ENCODE data around the gene NBAS. TPM values are rescaled to one million over a fixed set of nuclear protein-coding genes. Genes with fewer than 3 reads are reported as not detected.

NBAS gene
- total RNA-seq, 2 experiments from 2014 or later = 24.3 to 25.5 TPM

DNA sequence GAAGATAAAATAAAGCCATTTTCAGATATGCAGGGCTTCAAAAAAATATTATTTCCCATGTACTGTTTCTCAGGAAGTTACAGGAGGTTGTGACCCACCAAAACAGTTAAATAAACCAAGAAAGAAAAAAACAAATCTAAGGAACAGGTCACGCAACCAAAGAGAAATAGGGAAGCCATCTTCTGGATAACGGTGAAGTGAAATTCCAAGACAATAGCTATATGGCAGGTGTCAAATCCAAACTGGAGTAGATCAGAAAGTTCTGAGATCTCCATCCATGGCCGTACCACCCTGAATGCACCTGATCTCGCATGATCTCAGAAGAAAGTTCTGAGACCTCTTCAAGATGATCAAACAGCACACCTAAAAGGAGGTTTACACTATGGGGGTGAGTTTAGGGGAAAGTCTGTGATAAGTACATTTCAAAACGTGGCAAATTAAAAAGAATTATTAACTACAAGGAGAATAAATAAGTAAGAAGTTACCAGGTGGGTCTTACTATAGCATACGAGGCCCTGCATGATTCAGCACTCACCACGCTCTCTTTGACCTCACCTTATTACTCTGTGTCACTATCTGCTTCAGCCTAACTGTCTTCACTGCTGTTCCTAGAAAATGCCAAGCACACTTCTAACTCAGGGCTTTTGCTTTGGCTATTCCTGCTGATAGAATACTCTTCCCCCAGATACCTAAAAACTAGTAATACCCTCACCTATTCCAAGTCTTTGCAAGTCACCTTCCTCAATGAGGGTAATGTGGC lies 29.9 kb downstream of the NBAS start:
- H3K4me1 ChIP-seq (ENCODE audit: insufficient read depth, low read length) = no peaks in the 10 kb centered on the region
- DNase-seq (no peak), ATAC-seq (ENCODE audit: poor library complexity) (no peak)
- no peak overlapping the region for H3K27ac ChIP-seq (ENCODE audit: low read depth in 1 of 2, low read length in 2 of 2)
- Mint-ChIP-seq H3K4me1 (ENCODE audit: low read depth) (no peaks in the 10 kb centered on the region), H3K9me3 (no peaks in the 10 kb centered on the region), H3K27me3 (no peaks in the 10 kb centered on the region), H3K4me3 (no peak overlapping the region), H3K27ac (no peak overlapping the region), H3K36me3 (ENCODE audit: low read depth) (peaks cover 77% of the 10 kb centered on the region)
- no peaks in the 10 kb centered on the region for H3K9me3 ChIP-seq (ENCODE audit: control insufficient read depth in 1 of 2, insufficient read depth in 1 of 2, low read length in 2 of 2)
- TF ChIP-seq, protein P1, sequence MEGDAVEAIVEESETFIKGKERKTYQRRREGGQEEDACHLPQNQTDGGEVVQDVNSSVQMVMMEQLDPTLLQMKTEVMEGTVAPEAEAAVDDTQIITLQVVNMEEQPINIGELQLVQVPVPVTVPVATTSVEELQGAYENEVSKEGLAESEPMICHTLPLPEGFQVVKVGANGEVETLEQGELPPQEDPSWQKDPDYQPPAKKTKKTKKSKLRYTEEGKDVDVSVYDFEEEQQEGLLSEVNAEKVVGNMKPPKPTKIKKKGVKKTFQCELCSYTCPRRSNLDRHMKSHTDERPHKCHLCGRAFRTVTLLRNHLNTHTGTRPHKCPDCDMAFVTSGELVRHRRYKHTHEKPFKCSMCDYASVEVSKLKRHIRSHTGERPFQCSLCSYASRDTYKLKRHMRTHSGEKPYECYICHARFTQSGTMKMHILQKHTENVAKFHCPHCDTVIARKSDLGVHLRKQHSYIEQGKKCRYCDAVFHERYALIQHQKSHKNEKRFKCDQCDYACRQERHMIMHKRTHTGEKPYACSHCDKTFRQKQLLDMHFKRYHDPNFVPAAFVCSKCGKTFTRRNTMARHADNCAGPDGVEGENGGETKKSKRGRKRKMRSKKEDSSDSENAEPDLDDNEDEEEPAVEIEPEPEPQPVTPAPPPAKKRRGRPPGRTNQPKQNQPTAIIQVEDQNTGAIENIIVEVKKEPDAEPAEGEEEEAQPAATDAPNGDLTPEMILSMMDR (IDR thresholded peaks at IDR 0.05) = no peak
- intact Hi-C loops (cut with DNase I, micrococcal nuclease) = no loop called here
- ChIA-PET CTCF (no interaction called here), POLR2A (no interaction called here)
- H3K4me3 ChIP-seq (ENCODE audit: low read length) = no peak overlapping the region
- H3K27me3 ChIP-seq (ENCODE audit: control insufficient read depth in 1 of 2, insufficient read depth in 2 of 2, low read length in 2 of 2) = no peaks in the 10 kb centered on the region
- H3K36me3 ChIP-seq (ENCODE audit: insufficient read depth, low read length) = peaks cover 31% of the 10 kb centered on the region

DNA sequence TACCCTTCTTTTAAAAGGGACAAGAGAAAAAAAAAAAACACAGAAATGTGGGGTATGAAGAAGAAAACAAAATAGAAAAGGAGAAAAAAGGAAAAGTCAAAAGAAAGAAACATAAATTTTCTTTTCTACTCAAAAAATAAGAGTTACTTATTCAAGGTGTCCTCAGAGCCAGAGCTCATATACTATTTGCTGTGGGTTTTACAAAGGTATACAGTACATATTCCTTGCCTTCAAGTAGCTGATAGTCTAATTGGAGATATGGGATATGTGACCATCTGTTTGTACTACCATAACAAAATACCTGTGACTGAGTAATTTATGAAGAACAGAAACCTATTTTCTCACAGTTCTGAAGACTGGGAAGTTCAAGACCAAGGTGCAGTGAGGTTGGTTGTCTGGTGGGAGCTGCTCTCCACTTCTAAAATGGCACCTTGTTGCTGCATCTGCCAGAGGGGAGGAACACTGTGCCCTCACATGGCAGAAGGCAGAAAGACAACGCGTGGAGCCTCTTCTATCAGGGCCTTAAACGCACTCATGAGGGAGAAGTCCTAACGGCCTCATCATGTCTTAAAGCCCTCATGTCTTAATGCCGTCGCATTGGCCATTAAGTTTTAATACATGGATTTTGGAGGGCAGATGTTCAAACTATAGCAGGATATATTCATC lies 33.9 kb downstream of the NBAS start:
- ATAC-seq (ENCODE audit: poor library complexity) (no peak), DNase-seq (no peak)
- Histone ChIP-seq H3K27ac (ENCODE audit: low read depth in 1 of 2, low read length in 2 of 2) (no peak overlapping the region), H3K4me1 (ENCODE audit: insufficient read depth, low read length) (no peaks in the 10 kb centered on the region), H3K9me3 (ENCODE audit: control insufficient read depth in 1 of 2, insufficient read depth in 1 of 2, low read length in 2 of 2) (no peaks in the 10 kb centered on the region), H3K4me3 (ENCODE audit: low read length) (no peak overlapping the region), H3K36me3 (ENCODE audit: insufficient read depth, low read length) (peaks cover 25% of the 10 kb centered on the region), H3K27me3 (ENCODE audit: control insufficient read depth in 1 of 2, insufficient read depth in 2 of 2, low read length in 2 of 2) (no peaks in the 10 kb centered on the region)
- Mint-ChIP-seq H3K9me3 (no peaks in the 10 kb centered on the region), H3K27ac (no peak overlapping the region), H3K4me1 (ENCODE audit: low read depth) (peaks cover 2% of the 10 kb centered on the region), H3K36me3 (ENCODE audit: low read depth) (peaks cover 80% of the 10 kb centered on the region), H3K27me3 (no peaks in the 10 kb centered on the region), H3K4me3 (no peak overlapping the region)
- CTCF ChIA-PET = no interaction called here
- POLR2A ChIA-PET = no interaction called here
- TF ChIP-seq, protein P1 (IDR thresholded peaks at IDR 0.05) = no peak
- intact Hi-C loops (cut with DNase I, micrococcal nuclease) = no loop called here

DNA sequence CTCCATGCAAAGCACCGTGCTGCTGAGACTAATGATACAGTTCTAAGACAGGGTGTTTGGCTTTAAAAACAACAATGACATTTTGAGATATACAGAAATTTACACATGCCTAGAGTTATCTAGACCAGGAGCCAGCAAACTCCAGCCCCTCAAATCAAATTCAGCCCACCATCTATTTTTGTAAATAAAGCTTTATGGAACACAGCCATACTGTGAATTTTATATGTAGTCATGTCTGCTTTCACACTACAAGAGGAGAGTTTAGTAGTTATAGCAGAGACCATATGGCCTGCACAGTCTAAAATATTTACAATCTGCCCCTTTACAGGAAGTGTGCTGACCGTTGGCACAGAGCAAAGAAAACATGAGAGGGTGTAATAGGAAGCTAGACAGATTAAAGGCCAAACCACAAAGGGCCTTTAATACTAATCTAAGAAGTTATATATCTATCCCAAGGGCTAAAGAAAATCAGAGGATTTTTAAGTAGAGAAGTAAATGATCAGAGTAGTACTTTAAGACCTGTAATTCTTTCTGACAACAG lies 39.4 kb downstream of the NBAS start:
- no peak for ATAC-seq (ENCODE audit: poor library complexity)
- peaks cover 91% of the 10 kb centered on the region for H3K36me3 Mint-ChIP-seq (ENCODE audit: low read depth)
- TF ChIP-seq, protein P1 (IDR thresholded peaks at IDR 0.05) = no peak
- intact Hi-C loops (cut with DNase I, micrococcal nuclease) = no loop called here
- H3K27ac Mint-ChIP-seq = no peak overlapping the region
- no peaks in the 10 kb centered on the region for H3K27me3 Mint-ChIP-seq
- POLR2A ChIA-PET = no interaction called here
- DNase-seq = no peak
- H3K4me3 Mint-ChIP-seq = no peak overlapping the region
- Histone ChIP-seq H3K27ac (ENCODE audit: low read depth in 1 of 2, low read length in 2 of 2) (no peak overlapping the region), H3K4me3 (ENCODE audit: low read length) (no peak overlapping the region), H3K27me3 (ENCODE audit: control insufficient read depth in 1 of 2, insufficient read depth in 2 of 2, low read length in 2 of 2) (no peaks in the 10 kb centered on the region), H3K4me1 (ENCODE audit: insufficient read depth, low read length) (no peaks in the 10 kb centered on the region), H3K36me3 (ENCODE audit: insufficient read depth, low read length) (peaks cover 22% of the 10 kb centered on the region), H3K9me3 (ENCODE audit: control insufficient read depth in 1 of 2, insufficient read depth in 1 of 2, low read length in 2 of 2) (no peaks in the 10 kb centered on the region)
- CTCF ChIA-PET = interaction anchor here (1.0 kb wide), 1 partner anchor 56 kb away, joined by 3 read pairs; no protein-coding TSS in a partner anchor
- H3K4me1 Mint-ChIP-seq (ENCODE audit: low read depth) = peaks cover 5% of the 10 kb centered on the region
- no peaks in the 10 kb centered on the region for H3K9me3 Mint-ChIP-seq

All from CD4-positive, alpha-beta T cell (primary cell).